PC-9 (cell line): ENCODE measurements around the gene PITPNC1. TPM values are rescaled to one million over a fixed set of nuclear protein-coding genes. Genes with fewer than 3 reads are reported as not detected.

Source experiments
- BruUV-seq: library from RNA; stranded (reverse); fragments of 400-500 nt; replicated peaks from 2 replicates; lab custom pipeline; 2021; lab: Mats Ljungman, UMichigan
- CTCF ChIA-PET: fragments of 300-600 bp; sonication (Branson Sonifier 250); formaldehyde crosslinking; loops from one replicate; lab custom pipeline; 2022; ENCODE audit warnings: antibody characterized with exemption; lab: Charles Lee
- POLR2A ChIA-PET: fragments of 300-600 bp; sonication (Branson Sonifier 250); formaldehyde crosslinking; loops from one replicate; lab custom pipeline; 2022; ENCODE audit warnings: antibody characterized with exemption; ENCODE audit not compliant: unreplicated experiment; lab: Charles Lee
- DNase-seq, 2 experiments: peaks; one replicate each; pipeline versions ENCODE4 v3.0.0 to v3.0.0-alpha.2; 2015 to 2022; ENCODE audit warnings: mixed read lengths in 1 of 2
- H2AFZ ChIP-seq: fragments of 200-600 bp; sonication (generic); 2 replicates; pipeline ENCODE4 v1.8.1; 2017; ENCODE audit warnings: antibody characterized with exemption
- H3F3A ChIP-seq: fragments of 200-600 bp; sonication (generic); 2 replicates; pipeline ENCODE4 v1.8.1; 2017; ENCODE audit warnings: antibody characterized with exemption, mild to moderate bottlenecking, low read depth; ENCODE audit not compliant: insufficient read depth
- H3K27ac ChIP-seq: fragments of 200-600 bp; sonication (generic); 2 replicates; pipeline ENCODE4 v1.6.1; 2016; ENCODE audit warnings: mixed run types
- H3K27me3 ChIP-seq: fragments of 200-600 bp; sonication (generic); 2 replicates; pipeline ENCODE4 v1.6.1; 2016; ENCODE audit warnings: low read depth, mixed run types; ENCODE audit not compliant: insufficient read depth
- H3K36me3 ChIP-seq: fragments of 200-600 bp; sonication (generic); 2 replicates; pipeline ENCODE4 v1.6.1; 2016; ENCODE audit warnings: low read depth, mixed run types
- H3K4me1 ChIP-seq: fragments of 200-600 bp; sonication (generic); replicated peaks from 2 replicates; pipeline ENCODE4 v1.6.1; 2016; ENCODE audit warnings: mixed run types; ENCODE audit not compliant: insufficient read depth
- H3K4me2 ChIP-seq: fragments of 200-600 bp; sonication (generic); 2 replicates; pipeline ENCODE4 v1.6.1; 2017; ENCODE audit warnings: mixed run types
- H3K4me3 ChIP-seq: fragments of 200-600 bp; sonication (generic); 2 replicates; pipeline ENCODE4 v1.6.1; 2016; ENCODE audit warnings: mixed run types
- H3K79me2 ChIP-seq: fragments of 200-600 bp; sonication (generic); 2 replicates; pipeline ENCODE4 v1.6.1; 2017; ENCODE audit warnings: low read depth, mixed run types
- H3K9me2 ChIP-seq: fragments of 200-600 bp; sonication (generic); 2 replicates; pipeline ENCODE4 v1.8.1; 2017; ENCODE audit warnings: mild to moderate bottlenecking; ENCODE audit not compliant: insufficient read depth
- H3K9me3 ChIP-seq: fragments of 200-600 bp; sonication (generic); 2 replicates; pipeline ENCODE4 v1.8.1; 2016; ENCODE audit warnings: low read depth; ENCODE audit not compliant: insufficient read depth
- H4K20me1 ChIP-seq: fragments of 200-600 bp; sonication (generic); 2 replicates; pipeline ENCODE4 v1.8.1; 2017; ENCODE audit not compliant: insufficient read depth
- CTCF ChIP-seq: fragments of 200-600 bp; sonication (generic); conservative IDR thresholded peaks from 2 replicates; pipeline ENCODE4 v1.6.1; 2017; ENCODE audit warnings: mixed run types, antibody characterized with exemption, mild to moderate bottlenecking, moderate library complexity
- EZH2 ChIP-seq: fragments of 200-600 bp; sonication (generic); IDR thresholded peaks from 2 replicates; pipeline ENCODE4 v1.8.0; 2017; ENCODE audit warnings: antibody characterized with exemption, low read depth
- intact Hi-C: fragments of 100-400 bp; cut with micrococcal nuclease; formaldehyde crosslinking; loops from one replicate; pipeline ENCODE4 v1.10.0; 2022; ENCODE audit not compliant: unreplicated experiment
- total RNA-seq: library from RNA; stranded (reverse); gene quantifications from 2 replicates; pipeline ENCODE4 v1.2.3, GENCODE V29; 2021

The PITPNC1 gene
- total RNA-seq, 1 experiment from 2014 or later: 6.0 TPM

GRCh38 chr17:67503184-67503583, 126.1 kb downstream of the PITPNC1 start:
- intact Hi-C loops: no loop called here
- peak overlapping the region; percentile 18; the same call in 1 of the 2 replicates for H3K4me2 ChIP-seq
- H3K36me3 ChIP-seq: no peaks in the 10 kb centered on the region
- no peaks in the 10 kb centered on the region for H3K79me2 ChIP-seq
- no peaks in the 10 kb centered on the region for H4K20me1 ChIP-seq
- CTCF ChIA-PET: no interaction called here
- no peaks in the 10 kb centered on the region for H3K9me2 ChIP-seq
- H2AFZ ChIP-seq: no peak overlapping the region
- peaks cover 28% of the 10 kb centered on the region for H3K4me1 ChIP-seq
- no peak overlapping the region for H3K4me3 ChIP-seq
- TF ChIP-seq CTCF: no peak
- TF ChIP-seq EZH2: no peak
- H3K27ac ChIP-seq: peak overlapping the region; percentile 24; the same call in 1 of the 2 replicates
- peak; percentile 48 to 81 for DNase-seq
- POLR2A ChIA-PET: interaction anchor here (0.6 kb wide), 1 partner anchor 15 kb away, joined by 9 read pairs; no protein-coding TSS in a partner anchor
- peaks cover 15% of the 10 kb centered on the region; the same call in 1 of the 2 replicates for H3F3A ChIP-seq
- no TSS peak for BruUV-seq
- no peaks in the 10 kb centered on the region for H3K27me3 ChIP-seq
- H3K9me3 ChIP-seq: no peaks in the 10 kb centered on the region

GRCh38 chr17:67503739-67504138, 126.7 kb downstream of the PITPNC1 start:
- Histone ChIP-seq H2AFZ (no peak overlapping the region), H3K4me3 (no peak overlapping the region), H4K20me1 (no peaks in the 10 kb centered on the region), H3K4me2 (0 out of 2 replicates have a peak overlapping the region, but pooled peaks have one; percentile 18), H3F3A (peaks cover 15% of the 10 kb centered on the region; the same call in 1 of the 2 replicates), H3K9me2 (no peaks in the 10 kb centered on the region), H3K4me1 (peaks cover 28% of the 10 kb centered on the region), H3K27me3 (no peaks in the 10 kb centered on the region), H3K36me3 (no peaks in the 10 kb centered on the region), H3K79me2 (no peaks in the 10 kb centered on the region), H3K27ac (no peak overlapping the region), H3K9me3 (no peaks in the 10 kb centered on the region)
- no TSS peak for BruUV-seq
- ChIA-PET POLR2A (interaction anchor here (0.6 kb wide), 1 partner anchor 14 kb away, joined by 9 read pairs; no protein-coding TSS in a partner anchor), CTCF (no interaction called here)
- no peak for TF ChIP-seq EZH2
- TF ChIP-seq CTCF: no peak
- no peak for DNase-seq
- intact Hi-C loops: no loop called here

- TF ChIP-seq EZH2 (no peak), CTCF (no peak)
- ChIA-PET POLR2A (no interaction called here), CTCF (no interaction called here)
- Histone ChIP-seq H3K9me2 (no peaks in the 10 kb centered on the region), H3F3A (peaks cover 15% of the 10 kb centered on the region; the same call in 1 of the 2 replicates), H3K27me3 (no peaks in the 10 kb centered on the region), H2AFZ (no peak overlapping the region), H3K36me3 (no peaks in the 10 kb centered on the region), H3K4me1 (peaks cover 28% of the 10 kb centered on the region), H3K4me3 (no peak overlapping the region), H4K20me1 (no peaks in the 10 kb centered on the region), H3K9me3 (no peaks in the 10 kb centered on the region), H3K79me2 (no peaks in the 10 kb centered on the region), H3K4me2 (no peak overlapping the region), H3K27ac (no peak overlapping the region)
- intact Hi-C loops: no loop called here
- DNase-seq: no peak
- no TSS peak for BruUV-seq
Observed at GRCh38 chr17:67504182-67504581, 127.1 kb downstream of the PITPNC1 start.
